Activated CD4-positive, alpha-beta T cell treated with anti-CD3 and anti-CD28 coated beads, Interleukin-2, amount 50 U/mL, for 4 hours (primary cell): ENCODE results near the gene CDCA7.
"Not testable (repeated sequence)": the region's sequence is repeated elsewhere in the genome, so short reads cannot be mapped to it uniquely, and the experiment has no call there.

Experiments
- DNase-seq, 2 experiments: peaks; one replicate each; pipeline ENCODE4 v3.0.0-alpha.2; 2020

Gene CDCA7

DNA sequence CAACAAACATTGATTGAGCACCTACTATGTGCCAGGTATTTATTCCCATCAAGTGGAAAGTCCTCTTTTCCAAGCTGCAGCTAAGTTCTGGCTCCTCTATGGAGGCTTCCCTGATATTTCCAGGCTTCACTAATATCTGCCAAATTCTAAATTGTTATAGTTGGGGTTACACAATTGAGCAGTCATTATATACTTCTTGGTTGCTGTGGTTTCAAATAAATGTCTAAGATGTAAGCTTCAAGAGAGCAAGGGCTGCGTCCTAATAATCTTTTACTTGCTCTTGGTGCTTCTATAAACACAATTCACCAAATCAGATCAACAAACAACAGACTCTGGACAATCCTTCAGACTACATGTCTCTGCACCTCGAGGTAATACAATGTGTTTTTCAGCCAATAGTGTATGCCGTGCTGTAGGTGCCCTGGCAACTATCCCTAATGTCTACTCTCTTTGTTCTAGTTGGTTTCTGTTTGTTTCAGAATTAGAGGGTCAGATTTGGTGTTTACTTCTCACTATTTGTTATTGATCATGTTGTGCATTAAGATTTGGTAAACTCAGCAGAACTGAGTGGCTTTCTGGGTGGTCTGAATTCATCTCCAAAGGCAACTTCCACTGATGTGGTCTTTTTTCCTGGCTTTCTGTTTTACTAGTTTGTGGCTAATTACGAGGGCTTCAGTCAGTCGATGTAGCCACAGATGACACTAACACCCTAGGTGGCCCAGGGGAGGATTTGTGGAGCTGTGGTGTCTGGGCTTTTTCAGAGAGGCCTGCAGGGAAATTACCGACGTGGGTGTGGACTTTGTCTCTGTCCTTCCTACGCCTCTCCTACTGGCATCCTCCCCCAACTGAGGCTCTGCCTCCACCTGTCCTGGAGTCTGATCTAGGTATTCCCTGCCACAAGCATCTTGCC, 50.4 kb downstream of the CDCA7 start:
- no peak for DNase-seq

DNA sequence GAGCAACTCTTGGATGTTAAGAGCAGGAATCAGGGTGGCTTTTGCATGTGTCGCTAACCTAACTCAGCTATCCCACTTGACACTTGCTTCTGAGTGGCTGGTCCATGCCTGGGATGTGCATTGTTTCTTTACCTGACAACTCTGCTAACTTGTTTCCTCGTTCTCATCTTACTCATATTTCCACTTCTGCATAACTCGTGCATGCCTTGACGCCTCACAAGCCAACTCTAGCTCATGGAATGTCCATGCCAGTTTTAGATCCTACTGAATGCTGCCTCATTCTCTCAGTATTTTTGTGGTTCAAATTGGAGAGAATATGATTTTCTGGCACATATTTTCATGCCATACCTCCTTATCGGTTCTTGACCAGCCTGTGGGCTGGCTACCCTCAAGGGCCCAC, 52.5 kb downstream of the CDCA7 start:
- no peak for DNase-seq

DNA sequence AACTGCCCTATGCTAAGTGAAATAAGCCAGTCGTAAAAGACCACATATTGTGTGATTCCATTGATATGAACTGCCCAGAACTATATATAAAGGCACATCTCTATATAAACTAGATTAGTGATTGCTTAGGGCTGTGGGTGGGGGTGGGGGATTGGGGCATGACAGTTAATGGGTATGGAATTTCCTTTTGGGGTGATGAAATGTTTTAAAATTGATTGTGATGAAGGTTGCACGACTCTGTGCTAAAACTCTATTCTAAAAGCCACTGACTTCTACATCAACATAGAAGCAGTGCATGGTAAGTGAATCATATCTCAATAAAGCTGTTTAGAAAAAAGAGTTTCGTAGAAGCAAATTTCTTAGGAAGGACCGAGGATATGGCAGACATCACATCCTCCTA, 53.0 kb downstream of the CDCA7 start:
- DNase-seq, result no peak

DNA sequence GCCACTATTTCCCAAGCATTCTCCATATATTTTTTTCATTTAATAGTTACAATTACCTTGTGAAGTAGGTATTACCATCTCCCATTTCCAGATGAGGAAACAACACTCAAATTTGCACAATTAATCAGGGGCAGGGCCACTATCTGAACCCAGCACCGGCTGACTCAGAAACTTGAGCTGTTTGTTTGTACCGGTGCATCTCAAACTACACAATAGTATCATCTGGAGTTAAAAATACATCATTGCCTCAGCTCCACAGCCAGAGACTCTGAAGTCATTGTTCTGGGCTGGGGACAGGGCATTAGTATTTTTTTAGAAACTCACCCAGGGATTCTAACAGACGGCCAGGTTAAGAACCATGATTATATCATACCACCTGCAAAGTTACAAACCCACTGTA, 55.9 kb downstream of the CDCA7 start:
- no peak for DNase-seq

DNA sequence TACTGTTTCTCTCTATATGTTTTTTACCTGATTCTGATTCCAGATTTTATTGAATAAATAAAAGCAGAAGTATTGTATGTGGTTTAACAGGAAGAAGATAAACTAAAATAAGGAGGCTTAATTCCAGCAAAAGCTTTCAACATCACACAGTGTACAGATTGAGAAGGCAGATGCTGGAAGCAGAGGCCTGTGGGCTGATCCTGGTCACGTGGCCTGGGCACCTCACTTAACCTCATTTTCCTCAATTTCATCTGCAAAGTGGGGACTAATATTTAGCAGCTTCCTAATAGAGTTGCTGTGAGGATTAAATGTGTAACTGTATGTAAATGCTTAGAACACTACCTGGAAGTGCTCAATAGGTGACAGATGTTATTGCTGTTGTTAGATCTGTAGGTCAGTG, 58.0 kb downstream of the CDCA7 start:
- no peak for DNase-seq

DNA sequence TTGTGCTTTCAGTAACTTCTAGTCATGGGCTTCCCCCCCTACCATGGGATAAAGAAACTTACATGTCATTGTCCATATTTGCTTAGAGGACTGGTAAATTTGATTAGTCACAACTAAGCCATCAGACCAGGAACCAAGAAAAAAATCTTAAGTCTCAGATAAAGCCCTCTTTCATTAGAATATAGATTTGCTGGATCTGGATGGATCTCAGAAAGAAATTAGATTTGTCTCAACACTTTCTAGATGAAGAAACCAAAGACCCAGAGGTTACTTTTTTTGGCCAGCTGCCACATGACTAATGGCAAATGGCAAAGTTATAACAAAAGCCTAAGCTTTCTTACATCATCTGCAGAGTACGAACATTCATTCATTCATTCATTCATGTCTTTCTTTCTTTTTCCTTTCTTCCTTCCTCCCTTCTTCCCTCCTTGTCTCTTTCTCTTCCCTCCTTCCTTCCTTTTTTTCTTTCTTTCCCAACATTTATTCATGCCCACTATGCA, 60.2 kb downstream of the CDCA7 start:
- no peak for DNase-seq

DNA sequence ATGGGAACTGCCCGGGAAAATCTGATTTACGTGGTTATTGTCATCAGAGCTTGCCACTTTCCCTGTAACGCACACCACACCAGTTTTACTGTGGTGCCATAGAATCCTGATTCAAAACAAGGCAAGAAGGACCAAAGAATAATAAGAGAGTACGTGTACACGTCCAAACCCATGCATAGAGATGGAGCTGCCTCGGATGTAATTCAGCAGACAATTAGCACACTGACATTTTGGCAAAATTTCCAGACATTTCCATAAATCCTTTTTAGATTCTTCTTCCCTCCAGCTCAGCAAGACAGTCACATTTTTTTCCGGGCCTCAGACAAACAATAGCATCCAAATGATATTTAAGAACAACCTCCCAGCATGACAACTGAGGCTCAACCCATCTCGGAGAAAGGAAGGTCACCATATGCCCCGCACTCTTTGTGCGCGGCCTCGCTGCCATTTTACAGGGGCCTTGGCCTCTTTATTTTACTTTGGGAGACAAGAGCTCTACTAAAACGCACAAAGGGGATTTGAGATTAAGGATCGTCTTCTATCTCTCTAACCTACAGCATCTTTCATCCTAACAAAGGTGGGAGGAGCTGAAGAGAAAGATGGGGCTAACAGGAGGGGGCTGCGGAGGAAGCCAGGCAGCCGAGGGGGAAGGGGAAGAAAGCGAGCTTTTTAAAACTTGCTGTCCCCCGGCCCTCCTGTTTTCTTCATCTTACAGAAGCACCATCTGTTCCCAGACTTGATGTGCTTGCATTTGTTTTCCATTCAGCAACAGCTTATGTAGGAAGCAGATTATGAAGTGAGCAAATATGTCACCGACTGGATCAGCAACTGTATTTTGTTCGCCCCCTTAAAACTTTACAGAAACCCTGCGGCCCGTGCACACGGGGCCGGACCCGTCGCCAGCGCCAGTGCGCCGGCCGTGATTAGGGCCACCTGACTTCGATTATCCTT, 61.0 kb downstream of the CDCA7 start:
- no peak for DNase-seq

DNA sequence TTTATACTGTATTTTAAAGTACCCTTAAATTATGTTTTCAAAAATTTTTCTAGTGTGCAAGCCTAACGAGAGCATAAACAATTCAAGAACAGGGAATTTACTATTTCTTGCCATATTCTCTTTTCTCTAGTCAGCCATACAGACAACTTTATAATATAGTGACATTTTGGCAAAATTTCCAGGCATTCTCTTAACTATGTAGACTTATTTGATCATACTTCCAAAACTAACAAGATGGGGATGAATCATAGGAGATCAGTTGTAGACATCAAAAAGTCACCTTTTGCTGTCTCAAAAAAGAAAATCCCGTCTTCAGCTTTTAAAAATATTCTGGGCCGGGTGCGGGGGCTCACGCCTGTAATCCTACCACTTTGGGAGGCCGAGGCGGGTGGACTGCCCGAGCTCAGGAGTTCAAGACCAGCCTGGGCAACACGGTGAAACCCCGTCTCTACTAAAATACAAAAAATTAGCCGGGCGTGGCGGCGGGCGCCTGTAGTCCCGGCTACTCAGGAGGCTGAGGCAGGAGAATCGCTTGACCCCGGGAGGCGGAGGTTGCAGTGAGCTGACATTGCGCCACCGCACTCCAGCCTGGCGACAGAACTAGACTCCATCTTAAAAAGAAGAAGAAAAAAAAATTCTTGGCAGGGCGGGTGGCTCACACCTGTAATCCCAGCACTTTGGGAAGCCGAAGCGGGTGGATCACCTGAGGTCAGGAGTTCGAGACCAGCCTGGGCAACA, 61.9 kb downstream of the CDCA7 start:
- not testable (repeated sequence) for DNase-seq

DNA sequence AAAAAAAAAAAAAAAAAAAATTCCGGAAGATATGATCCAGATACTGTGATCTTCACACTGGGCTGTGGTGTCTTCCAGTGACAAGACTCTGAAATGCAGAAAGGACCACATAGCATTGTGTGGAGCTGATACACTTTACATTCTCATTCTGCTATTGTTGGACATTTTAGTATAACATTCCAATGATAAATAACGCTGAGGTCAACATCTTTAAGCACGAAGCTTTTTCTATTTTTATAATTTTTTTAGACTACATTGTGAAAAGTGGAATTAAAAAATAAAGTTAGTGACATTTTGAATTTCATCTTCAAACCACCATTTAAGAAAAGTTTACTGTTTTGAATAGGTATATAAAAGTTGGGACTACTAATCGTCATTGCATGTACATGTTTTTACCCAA, 62.7 kb downstream of the CDCA7 start:
- DNase-seq, result no peak

DNA sequence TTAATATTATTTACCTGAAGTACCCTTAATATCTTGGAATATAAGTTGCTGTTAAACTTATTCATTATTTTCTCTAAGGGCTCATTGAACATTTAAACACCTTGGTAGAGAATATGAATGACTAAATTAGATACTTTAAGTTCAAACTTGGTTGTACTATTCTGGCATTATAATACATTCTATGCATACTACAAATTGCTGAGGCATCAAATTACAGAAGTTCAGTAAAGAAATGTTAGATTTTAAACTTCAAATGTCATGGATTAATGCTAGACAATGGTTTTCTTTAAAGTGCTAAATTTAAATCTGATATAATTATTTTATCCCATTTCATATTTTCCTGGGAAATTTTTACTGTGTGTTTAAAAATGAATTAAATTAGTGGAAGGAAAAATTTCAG, 63.1 kb downstream of the CDCA7 start:
- no peak for DNase-seq
